ENCODE measurements around the gene MAPKAPK2. TPM values are rescaled to one million over a fixed set of nuclear protein-coding genes. Genes with fewer than 3 reads are reported as not detected.

MAPKAPK2 gene
- total and polyA plus RNA-seq, 2 experiments from 2014 or later = 7.5 to 63.3 TPM

DNA sequence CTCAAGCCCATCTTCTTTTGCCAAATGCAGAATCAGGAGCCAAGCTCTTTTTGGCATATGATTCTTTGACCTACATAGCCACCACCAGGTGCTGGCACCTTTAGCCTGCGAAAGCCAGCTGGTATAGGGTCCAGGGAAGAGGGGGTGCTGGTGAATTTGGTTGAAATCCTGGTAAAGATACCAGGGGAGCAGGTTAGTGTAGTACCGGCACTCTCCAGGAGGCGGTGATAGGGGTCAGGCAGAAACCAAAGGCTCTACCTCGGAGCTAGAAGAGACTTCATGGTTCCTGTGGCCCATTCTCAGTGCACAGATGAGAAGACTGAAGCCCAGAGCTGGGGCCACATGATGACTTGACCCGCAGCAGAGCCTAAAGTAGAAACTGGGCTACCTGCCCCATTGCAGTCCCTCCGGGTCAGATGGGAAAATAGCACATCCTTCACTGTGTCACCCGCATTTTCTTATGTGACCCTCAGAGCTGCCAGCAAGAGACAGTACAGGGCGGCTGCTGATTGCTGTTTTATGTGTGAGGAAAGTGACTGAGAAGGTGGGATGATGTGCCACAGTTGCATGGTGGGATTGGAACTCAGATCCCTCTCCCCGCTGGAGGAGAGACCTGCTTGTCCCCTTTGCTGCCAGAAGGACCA, 49.9 kb downstream of the MAPKAPK2 start:
- peak; percentile 64 for DNase-seq
- no peaks in the 10 kb centered on the region for H3K9me3 ChIP-seq (ENCODE audit: low read depth)
- H3K9me2 ChIP-seq (ENCODE audit: insufficient read depth) = no peaks in the 10 kb centered on the region
- in situ Hi-C loops (cut with MboI) = loop anchor here (5.0 kb wide), 1 partner anchor 178 kb away; no protein-coding TSS in a partner anchor
- H2AFZ ChIP-seq = no peak overlapping the region
- no peak overlapping the region for H3K4me2 ChIP-seq (ENCODE audit: unreplicated experiment)
- no peaks in the 10 kb centered on the region; the same call in none of the 2 replicates for H3F3A ChIP-seq (ENCODE audit: insufficient read depth)
- WGBS, 2 experiments (ENCODE audit: low coverage in 1 of 2, low lambda C conversion rate in 2 of 2, missing lambda C conversion rate in 2 of 2) = 78% methylated on average over 9 of the region's 9 CpGs
- no peak overlapping the region for H3K9ac ChIP-seq
- H3K79me2 ChIP-seq (ENCODE audit: insufficient read depth) = peaks cover 31% of the 10 kb centered on the region
- H3K4me1 ChIP-seq (ENCODE audit: insufficient read depth) = no peaks in the 10 kb centered on the region
- no peak for TF ChIP-seq EZH2 (IDR thresholded peaks at IDR 0.05; ENCODE audit: insufficient read depth, poor library complexity, severe bottlenecking)
- TF ChIP-seq EZH2phosphoT487 (IDR thresholded peaks at IDR 0.05; ENCODE audit: insufficient read depth, low read depth) = no peak
- no peaks in the 10 kb centered on the region for H4K20me1 ChIP-seq (ENCODE audit: insufficient read depth)
- no peak overlapping the region for H3K4me3 ChIP-seq
- no peaks in the 10 kb centered on the region for H3K27me3 ChIP-seq (replicated peaks; ENCODE audit: insufficient read depth)
- H3K36me3 ChIP-seq (ENCODE audit: low read depth) = peaks cover 24% of the 10 kb centered on the region
- no peak overlapping the region for H3K27ac ChIP-seq

DNA sequence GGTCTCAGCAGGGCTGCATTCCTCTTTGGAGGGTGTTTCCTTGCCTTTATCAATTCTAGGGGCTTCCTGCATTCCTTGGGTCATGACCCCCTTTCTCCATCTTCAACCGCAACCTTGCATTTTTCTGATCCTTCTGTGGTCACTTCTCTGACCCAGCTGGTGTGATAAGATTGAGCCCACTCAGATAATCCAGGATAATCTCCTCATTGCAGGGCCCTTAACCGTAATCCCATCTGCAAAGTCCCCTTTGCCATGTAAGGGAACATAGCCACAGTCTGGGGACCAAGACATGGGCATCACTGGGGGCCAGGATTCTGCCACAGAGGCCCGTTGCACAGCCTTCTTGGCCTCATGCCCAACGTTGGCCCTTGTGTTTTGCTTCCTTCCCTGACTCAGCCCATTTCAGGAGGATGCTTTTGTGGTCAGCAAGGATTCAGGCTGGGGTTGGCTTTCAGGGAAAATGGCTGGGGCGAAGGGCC, 50.9 kb downstream of the MAPKAPK2 start:
- in situ Hi-C loops (cut with MboI) = loop anchor here (5.0 kb wide), 1 partner anchor 177 kb away; no protein-coding TSS in a partner anchor

DNA sequence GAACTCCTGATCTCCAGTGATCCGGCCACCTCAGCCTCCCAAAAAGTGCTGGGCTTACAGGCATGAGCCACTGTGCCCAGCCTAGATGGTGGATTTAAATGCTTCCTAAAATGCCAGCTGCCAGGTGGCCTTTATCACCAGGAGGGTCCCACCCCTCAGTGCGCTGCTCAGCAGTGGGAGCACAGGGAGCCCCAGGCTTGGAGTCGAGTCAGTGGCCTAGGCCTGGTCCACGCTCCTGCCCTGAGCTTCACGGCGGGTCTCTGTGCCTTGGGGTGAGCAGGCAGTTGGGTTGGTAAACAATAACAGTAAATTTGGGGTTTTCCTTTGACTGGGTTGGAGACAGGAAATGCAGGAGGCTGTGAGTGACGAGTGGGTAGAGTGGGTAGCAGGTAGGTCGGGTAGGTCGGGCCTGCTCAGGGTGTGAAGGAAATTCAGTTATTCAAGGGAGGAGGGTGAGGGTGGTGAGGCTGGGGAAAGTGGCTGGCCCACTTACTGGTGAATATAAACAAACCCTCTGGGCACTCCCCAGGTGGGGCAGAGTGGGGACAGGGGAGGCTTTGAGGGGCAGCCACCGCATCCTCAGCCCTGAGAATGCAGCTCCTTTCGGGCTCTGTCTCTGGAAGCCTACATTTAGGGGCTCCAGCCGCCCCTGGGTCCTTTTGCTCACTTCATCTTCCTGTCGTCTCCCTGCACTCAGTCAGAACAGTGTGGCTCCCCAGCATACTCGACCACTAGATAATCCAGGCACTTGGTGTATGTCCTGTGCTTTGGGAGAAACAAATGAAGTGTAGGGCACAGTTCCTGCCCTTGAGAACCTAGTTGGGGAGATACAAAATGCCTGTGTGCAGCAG, 52.4 kb downstream of the MAPKAPK2 start:
- peaks cover 18% of the 10 kb centered on the region for H3K36me3 ChIP-seq (ENCODE audit: low read depth)
- no peaks in the 10 kb centered on the region for H4K20me1 ChIP-seq (ENCODE audit: insufficient read depth)
- no peaks in the 10 kb centered on the region for H3K27me3 ChIP-seq (replicated peaks; ENCODE audit: insufficient read depth)
- in situ Hi-C loops (cut with MboI) = loop anchor here (5.0 kb wide), 1 partner anchor 175 kb away; no protein-coding TSS in a partner anchor
- TF ChIP-seq EZH2 (IDR thresholded peaks at IDR 0.05; ENCODE audit: insufficient read depth, poor library complexity, severe bottlenecking) (no peak), EZH2phosphoT487 (IDR thresholded peaks at IDR 0.05; ENCODE audit: insufficient read depth, low read depth) (no peak)
- no peak overlapping the region for H3K4me3 ChIP-seq
- no peak overlapping the region for H3K4me2 ChIP-seq (ENCODE audit: unreplicated experiment)
- no peaks in the 10 kb centered on the region for H3K4me1 ChIP-seq (ENCODE audit: insufficient read depth)
- H2AFZ ChIP-seq = no peak overlapping the region
- no peaks in the 10 kb centered on the region for H3K9me3 ChIP-seq (ENCODE audit: low read depth)
- H3K9me2 ChIP-seq (ENCODE audit: insufficient read depth) = no peaks in the 10 kb centered on the region
- no peak for DNase-seq
- H3K27ac ChIP-seq = no peak overlapping the region
- peaks cover 6% of the 10 kb centered on the region for H3F3A ChIP-seq (ENCODE audit: insufficient read depth)
- no peak overlapping the region; the same call in 1 of the 2 replicates for H3K9ac ChIP-seq
- WGBS, 2 experiments (ENCODE audit: low coverage in 1 of 2, low lambda C conversion rate in 2 of 2, missing lambda C conversion rate in 2 of 2) = 84 to 87% methylated on average over 14 of the region's 14 CpGs
- 0 out of 2 replicates have a peak, but pooled peaks cover 8% of the 10 kb centered on the region for H3K79me2 ChIP-seq (ENCODE audit: insufficient read depth)

More for the DNA sequence above, 50.9 kb downstream of the MAPKAPK2 start:
- no peaks in the 10 kb centered on the region for H3K9me2 ChIP-seq (ENCODE audit: insufficient read depth)
- no peak overlapping the region for H3K9ac ChIP-seq
- WGBS, 2 experiments (ENCODE audit: low coverage in 1 of 2, low lambda C conversion rate in 2 of 2, missing lambda C conversion rate in 2 of 2) = 66 to 67% methylated on average over 5 of the region's 5 CpGs
- H3K79me2 ChIP-seq (ENCODE audit: insufficient read depth) = peaks cover 21% of the 10 kb centered on the region
- H2AFZ ChIP-seq = no peak overlapping the region
- peak; percentile 48 for DNase-seq
- H3K4me3 ChIP-seq = no peak overlapping the region
- no peaks in the 10 kb centered on the region for H4K20me1 ChIP-seq (ENCODE audit: insufficient read depth)
- H3K4me2 ChIP-seq (ENCODE audit: unreplicated experiment) = no peak overlapping the region
- H3K27me3 ChIP-seq (replicated peaks; ENCODE audit: insufficient read depth) = no peaks in the 10 kb centered on the region
- H3K9me3 ChIP-seq (ENCODE audit: low read depth) = no peaks in the 10 kb centered on the region
- no peak for TF ChIP-seq EZH2phosphoT487 (IDR thresholded peaks at IDR 0.05; ENCODE audit: insufficient read depth, low read depth)
- TF ChIP-seq EZH2 (IDR thresholded peaks at IDR 0.05; ENCODE audit: insufficient read depth, poor library complexity, severe bottlenecking) = no peak
- no peak overlapping the region for H3K27ac ChIP-seq
- H3K36me3 ChIP-seq (ENCODE audit: low read depth) = peaks cover 18% of the 10 kb centered on the region
- no peaks in the 10 kb centered on the region for H3K4me1 ChIP-seq (ENCODE audit: insufficient read depth)
- H3F3A ChIP-seq (ENCODE audit: insufficient read depth) = peaks cover 2% of the 10 kb centered on the region

- Histone ChIP-seq H3K4me2 (ENCODE audit: unreplicated experiment) (no peak overlapping the region), H3K79me2 (ENCODE audit: insufficient read depth) (0 out of 2 replicates have a peak, but pooled peaks cover 3% of the 10 kb centered on the region), H3K9ac (no peak overlapping the region), H3F3A (ENCODE audit: insufficient read depth) (peaks cover 6% of the 10 kb centered on the region), H3K36me3 (ENCODE audit: low read depth) (peaks cover 16% of the 10 kb centered on the region), H2AFZ (no peak overlapping the region), H3K9me3 (ENCODE audit: low read depth) (no peaks in the 10 kb centered on the region), H3K4me1 (ENCODE audit: insufficient read depth) (no peaks in the 10 kb centered on the region), H3K4me3 (no peak overlapping the region), H4K20me1 (ENCODE audit: insufficient read depth) (no peaks in the 10 kb centered on the region), H3K27ac (no peak overlapping the region), H3K9me2 (ENCODE audit: insufficient read depth) (no peaks in the 10 kb centered on the region), H3K27me3 (replicated peaks; ENCODE audit: insufficient read depth) (no peaks in the 10 kb centered on the region)
- no peak for DNase-seq
- in situ Hi-C loops (cut with MboI) = loop anchor here (5.0 kb wide), 1 partner anchor 175 kb away; no protein-coding TSS in a partner anchor
- TF ChIP-seq EZH2 (IDR thresholded peaks at IDR 0.05; ENCODE audit: insufficient read depth, poor library complexity, severe bottlenecking) (no peak), EZH2phosphoT487 (IDR thresholded peaks at IDR 0.05; ENCODE audit: insufficient read depth, low read depth) (no peak)
- 75 to 77% methylated on average over 3 of the region's 3 CpGs for WGBS, 2 experiments (ENCODE audit: low coverage in 1 of 2, low lambda C conversion rate in 2 of 2, missing lambda C conversion rate in 2 of 2)
These were observed 53.1 kb downstream of the MAPKAPK2 start for GRCh38 chr1:206737729-206738201.

All from GM23248 (cell line).